GM18526 (cell line): Measurements from ENCODE around the gene RBMS3.

Source experiments
- POLR2A ChIP-seq: IDR thresholded peaks from 3 replicates; pipeline ENCODE4 v1.6.1; 2011; ENCODE audit not compliant: insufficient read length; ENCODE audit errors: extremely low read depth

RBMS3 gene

DNA sequence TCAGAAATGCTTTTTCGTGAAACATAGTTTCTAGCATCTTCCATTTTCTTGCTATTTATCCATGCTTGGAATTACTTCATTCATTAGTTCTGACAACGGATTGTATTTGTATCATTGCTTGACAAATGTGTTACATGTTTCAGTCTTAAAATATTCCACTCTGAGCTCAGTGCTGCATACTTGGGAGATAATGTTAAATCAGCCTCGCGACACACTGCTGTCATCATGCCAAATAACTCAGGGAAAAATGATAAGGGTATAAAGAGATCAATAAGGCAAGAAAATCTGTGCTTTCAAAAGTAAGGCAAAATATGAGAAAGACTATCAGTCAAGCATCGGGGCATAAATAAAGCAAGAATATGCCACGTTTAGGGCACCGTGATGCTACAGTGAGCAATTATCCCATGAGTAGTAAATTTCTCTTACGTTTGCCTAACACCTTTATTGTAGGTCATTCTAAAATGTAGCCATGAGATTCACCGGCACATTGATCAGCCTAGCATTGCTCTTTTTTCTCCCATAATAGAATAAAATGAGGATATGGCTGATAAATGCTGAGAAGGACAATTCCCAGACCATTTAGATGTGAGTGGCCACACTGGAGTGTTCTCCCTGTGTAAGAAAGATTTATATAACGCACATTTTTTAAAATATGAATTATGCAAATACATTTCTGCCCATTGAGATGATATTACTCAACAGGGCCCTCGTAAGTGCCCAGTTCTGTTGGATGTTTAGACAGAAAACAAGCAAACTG lies 133.8 kb downstream of the RBMS3 start:
- TF ChIP-seq POLR2A: no peak

GRCh38 chr3:29415482-29416223 lies 134.8 kb downstream of the RBMS3 start:
- no peak for TF ChIP-seq POLR2A

- no peak for TF ChIP-seq POLR2A
These were observed 135.6 kb downstream of the RBMS3 start for GRCh38 chr3:29416514-29416913.

GRCh38 chr3:29420106-29420505 lies 139.2 kb downstream of the RBMS3 start:
- no peak for TF ChIP-seq POLR2A

GRCh38 chr3:29426302-29427226 lies 145.7 kb downstream of the RBMS3 start:
- TF ChIP-seq POLR2A: no peak

DNA sequence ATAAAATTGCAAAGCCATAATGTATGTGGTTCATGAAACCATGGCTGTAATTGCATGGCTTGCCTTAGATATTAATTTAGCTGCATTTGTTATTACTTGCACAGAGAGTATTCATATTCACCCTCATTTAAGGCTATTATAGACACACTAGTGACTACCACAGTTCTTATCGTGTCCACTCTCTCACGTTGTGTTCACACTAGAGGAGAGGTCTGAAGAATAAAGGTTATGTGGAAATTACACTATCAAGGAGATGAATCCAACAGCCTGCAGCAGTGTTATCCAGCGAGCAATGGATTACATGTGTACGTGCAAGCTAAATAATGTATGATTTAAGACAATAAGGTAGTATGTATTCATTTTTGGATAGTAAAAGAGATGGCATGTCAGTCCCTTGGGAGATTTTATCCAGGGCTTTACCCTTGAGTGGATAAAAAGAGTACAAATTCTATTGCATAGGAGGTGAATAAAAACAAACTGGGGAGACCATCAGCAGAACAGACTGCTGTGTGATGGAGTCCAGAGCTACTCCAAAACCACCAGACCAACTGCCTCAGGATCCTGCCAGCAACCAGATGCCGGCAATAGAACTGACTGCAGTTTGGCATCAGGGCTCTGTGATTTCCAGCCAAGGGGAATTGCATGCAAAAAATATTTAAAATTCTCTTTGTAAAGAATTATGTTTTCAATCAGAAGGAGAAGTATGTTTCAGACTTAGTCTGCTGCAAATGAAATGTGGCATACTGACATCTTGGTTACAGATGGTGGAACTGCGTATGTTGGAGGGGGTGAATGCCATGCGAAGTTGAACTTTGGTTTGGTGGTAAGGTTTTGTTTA lies 146.6 kb downstream of the RBMS3 start:
- TF ChIP-seq POLR2A: no peak

DNA sequence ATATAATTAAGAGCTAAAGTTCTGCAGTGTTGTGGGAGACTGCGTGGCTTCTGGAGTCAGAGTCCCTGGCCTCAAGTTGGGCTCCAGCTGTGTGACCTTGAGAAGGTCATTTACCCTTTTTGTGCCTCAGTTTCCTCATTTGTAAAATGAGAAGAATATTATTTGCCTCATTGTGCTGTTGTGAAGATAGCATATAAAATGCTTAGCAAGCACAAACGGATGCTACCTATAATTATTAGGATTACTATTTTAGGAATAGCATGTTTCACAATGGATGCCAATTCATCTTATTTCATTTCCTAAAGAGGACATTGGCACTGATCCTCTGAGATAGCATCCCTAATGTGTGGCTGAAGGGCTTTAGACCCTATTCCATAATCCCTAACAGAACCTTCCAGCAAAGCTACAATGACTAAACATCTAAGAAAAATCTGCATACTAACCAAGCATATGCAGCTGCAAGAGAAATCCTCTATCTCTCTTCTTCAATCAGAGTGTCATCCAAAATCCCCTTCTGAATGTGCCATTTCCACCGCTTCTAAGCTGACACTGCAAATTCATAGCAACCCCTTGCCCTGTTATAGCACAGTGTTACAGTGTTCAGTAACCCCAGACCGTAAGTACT lies 148.3 kb downstream of the RBMS3 start:
- no peak for TF ChIP-seq POLR2A

- no peak for TF ChIP-seq POLR2A
These were observed 149.7 kb downstream of the RBMS3 start for GRCh38 chr3:29430558-29430971.

DNA sequence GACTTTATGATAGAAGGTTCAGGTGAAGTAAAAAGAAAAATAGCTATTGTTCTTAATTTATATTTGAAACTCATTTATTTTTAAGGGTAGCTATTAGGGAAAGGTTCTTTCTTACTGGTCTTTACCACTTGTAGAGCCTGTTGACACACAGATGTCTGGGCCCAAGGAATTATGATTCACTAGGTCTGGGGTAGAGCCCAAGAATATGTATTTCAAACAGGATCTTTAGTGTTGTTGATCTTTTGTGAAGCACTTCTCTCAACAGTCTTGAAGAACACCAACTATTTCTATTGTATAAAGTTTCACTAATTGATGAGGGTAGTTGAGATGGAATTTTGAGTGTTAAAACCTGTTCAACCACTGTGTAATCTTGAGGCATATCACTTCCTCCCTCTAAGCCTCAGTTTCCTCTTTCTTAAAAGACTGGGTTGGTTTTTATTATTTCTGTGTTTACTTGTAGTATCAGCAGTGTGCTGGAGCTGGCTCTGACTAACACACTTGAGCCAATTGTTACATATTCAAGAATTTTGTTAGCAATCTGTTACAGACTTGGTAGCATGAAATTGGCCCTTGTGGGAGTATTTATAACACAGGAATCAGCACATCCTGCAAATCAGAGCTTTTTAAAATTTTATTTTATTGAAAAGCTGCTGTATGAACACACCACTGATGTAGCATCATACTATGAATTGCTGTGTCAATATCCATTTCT lies 155.9 kb downstream of the RBMS3 start:
- TF ChIP-seq POLR2A: no peak

DNA sequence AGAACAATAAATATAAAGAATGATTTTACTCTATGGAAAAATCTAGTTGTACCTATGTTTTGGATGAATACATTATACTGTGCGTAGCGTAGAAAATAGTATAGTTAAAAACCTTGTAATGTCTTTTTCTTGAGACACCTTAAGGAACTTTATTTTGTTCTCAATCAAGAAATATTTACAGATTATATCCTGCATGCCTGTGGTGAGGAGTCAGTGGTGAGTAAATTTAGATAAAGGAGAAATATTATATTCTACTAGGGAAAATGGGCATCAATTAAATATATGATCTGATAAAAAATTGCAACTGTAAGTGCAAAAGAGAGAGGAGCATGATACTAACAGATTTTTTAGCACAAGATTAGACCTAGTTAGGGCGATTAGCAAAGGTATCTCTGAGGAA lies 157.7 kb downstream of the RBMS3 start:
- no peak for TF ChIP-seq POLR2A

DNA sequence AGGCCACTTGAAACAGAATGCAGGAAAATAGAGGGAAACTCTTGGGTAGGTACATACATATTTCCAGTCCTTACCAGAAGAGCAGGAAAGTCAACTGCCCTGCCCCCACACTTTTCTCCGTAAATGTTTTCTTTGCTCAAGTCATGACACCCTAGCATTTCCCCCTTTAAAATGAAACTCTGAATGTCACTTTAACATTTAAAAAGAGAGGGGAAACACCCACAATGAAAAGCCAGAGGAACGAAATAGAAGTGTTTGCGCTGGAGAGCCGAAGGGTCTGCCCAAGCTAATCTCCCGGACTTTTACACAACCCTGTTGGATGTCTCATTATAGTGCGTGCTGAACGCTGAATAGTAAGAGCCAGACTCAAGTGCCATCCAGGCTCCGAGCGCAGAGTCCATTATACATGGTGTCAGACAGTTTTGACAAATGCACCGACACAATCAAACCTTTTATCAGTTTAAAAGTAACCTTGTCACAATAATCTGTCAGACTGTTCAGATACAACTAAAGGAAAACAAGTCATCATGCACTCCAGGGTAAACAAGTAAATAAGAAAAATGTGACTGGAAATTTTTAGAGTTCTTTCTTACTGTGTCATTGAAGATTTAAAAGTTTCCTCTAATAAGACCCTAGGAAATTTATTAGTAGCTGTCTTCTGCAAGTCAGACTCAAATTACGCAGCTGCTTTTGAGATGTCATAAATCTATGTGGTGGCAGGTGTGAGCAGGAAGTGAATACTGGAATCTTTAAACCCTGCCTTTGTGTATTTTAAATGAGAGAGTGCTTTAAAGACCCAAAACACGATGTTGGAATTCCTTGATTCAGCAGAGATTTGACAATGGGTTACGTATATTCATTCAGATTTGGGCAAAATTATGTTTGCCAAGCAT lies 159.8 kb downstream of the RBMS3 start:
- TF ChIP-seq POLR2A: no peak

DNA sequence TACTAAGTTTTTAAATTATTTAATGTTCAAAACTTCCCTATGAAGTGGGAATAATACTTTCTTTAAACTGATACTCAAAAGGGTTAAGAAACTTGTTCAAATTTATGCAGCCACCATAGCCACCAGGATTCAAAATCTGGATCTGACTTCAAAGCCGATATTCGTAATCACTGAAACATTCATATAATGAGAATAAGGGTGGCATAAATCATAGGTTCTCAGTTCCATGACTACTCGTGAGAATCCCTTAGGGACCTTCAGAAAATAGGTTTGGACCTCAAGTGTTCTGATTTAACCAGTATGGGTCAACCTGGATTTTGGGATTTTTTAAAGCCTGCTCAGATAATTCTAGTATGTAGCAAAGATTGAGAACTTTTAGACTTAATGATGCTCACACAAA lies 160.6 kb downstream of the RBMS3 start:
- TF ChIP-seq POLR2A: no peak

DNA sequence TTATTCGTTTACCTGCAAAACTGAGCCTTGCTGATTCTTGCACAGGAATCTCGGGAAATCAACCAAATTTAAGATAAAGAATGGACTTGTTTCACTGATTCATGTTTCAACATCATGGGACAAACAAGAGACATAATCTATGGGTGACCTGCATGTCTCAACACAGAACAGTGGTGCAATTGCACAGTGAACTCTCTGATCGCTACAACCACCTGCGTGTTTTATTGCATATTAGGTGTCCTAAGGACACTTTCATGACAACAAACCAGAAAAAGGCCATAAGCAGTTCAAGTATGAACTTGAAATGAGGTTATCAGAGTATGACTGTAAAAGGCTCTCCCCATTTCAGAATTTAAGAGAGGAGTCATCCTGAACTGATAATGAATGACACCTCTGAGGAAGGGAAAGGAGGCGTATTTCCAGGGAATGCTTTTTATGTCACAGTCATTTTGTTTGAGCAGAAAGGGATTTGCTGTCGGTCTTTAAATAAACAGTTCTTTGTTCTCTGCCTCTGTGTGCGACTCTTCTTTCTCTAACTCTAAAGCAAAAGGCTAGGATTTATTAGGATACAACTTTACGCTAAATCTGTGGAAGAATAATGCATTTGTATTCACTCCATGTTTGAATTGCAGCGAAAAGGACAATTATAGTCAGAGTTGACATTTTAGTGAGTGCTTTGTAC lies 167.2 kb downstream of the RBMS3 start:
- TF ChIP-seq POLR2A: no peak
